GM13977 (cell line): ENCODE measurements around the gene ACTN4.

Experiments
- DNase-seq: peaks from one replicate; pipeline ENCODE4 v3.0.0; 2012; ENCODE audit warnings: low spot score
- in situ Hi-C: fragments of 300-500 bp; cut with MboI; formaldehyde crosslinking; loops from one replicate; pipeline ENCODE4 v1.12.0; 2022; ENCODE audit warnings: low sequenced_read_pairs, low pct_unique_long_range_greater_than_20kb, mixed read lengths, inconsistent platforms; ENCODE audit not compliant: unreplicated experiment
- TF ChIP-seq, protein P1 (sequence below): IDR thresholded peaks from 2 replicates; pipeline ENCODE4 v1.5.1; 2012; ENCODE audit warnings: mild to moderate bottlenecking, control low read depth; ENCODE audit not compliant: insufficient read depth; ENCODE audit errors: extremely low read depth, missing control alignments

Gene ACTN4

DNA sequence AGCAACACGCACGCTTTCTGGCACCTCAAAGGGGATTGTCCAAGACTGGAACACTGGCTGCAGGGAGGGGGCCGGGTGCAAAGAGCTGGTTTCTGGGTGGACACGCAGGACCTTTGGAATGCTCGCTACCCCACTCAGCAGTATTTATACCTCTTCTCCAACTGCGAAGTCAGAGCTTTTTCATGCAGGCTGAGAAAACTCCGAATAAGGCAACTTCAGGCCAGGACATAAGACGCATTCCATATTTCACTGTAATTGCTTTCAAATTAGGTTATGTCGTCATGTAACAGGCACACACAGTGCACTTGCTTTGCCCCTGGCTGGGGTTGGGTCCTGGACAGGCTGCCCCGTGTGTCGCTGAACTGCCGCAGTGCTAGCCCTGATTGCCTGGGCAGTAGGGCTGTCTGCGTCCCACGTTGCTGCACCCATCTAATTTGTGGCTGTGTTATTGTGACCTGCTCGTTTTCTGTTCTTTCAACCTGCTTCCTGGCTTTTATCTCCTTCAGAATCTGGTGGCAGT, 44.5 kb downstream of the ACTN4 start:
- TF ChIP-seq, protein P1, sequence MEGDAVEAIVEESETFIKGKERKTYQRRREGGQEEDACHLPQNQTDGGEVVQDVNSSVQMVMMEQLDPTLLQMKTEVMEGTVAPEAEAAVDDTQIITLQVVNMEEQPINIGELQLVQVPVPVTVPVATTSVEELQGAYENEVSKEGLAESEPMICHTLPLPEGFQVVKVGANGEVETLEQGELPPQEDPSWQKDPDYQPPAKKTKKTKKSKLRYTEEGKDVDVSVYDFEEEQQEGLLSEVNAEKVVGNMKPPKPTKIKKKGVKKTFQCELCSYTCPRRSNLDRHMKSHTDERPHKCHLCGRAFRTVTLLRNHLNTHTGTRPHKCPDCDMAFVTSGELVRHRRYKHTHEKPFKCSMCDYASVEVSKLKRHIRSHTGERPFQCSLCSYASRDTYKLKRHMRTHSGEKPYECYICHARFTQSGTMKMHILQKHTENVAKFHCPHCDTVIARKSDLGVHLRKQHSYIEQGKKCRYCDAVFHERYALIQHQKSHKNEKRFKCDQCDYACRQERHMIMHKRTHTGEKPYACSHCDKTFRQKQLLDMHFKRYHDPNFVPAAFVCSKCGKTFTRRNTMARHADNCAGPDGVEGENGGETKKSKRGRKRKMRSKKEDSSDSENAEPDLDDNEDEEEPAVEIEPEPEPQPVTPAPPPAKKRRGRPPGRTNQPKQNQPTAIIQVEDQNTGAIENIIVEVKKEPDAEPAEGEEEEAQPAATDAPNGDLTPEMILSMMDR, result no peak
- in situ Hi-C loops, result no loop called here
- no peak for DNase-seq

GRCh38 chr19:38692458-38693379, 45.3 kb downstream of the ACTN4 start:
- no peak for DNase-seq
- TF ChIP-seq, protein P1, result no peak
- in situ Hi-C loops, result no loop called here

- peak; percentile 70 for DNase-seq
- TF ChIP-seq, protein P1, result no peak
- in situ Hi-C loops, result no loop called here
Observed at GRCh38 chr19:38693380-38694223, 46.2 kb downstream of the ACTN4 start.

GRCh38 chr19:38695317-38695683, 47.9 kb downstream of the ACTN4 start:
- TF ChIP-seq, protein P1, result no peak
- DNase-seq, result no peak
- in situ Hi-C loops, result no loop called here

- TF ChIP-seq, protein P1, result no peak
- DNase-seq, result no peak
- in situ Hi-C loops, result no loop called here
Observed at GRCh38 chr19:38695832-38696728, 48.6 kb downstream of the ACTN4 start.

GRCh38 chr19:38696729-38697055, 49.2 kb downstream of the ACTN4 start:
- in situ Hi-C loops, result no loop called here
- TF ChIP-seq, protein P1, result no peak

More at GRCh38 chr19:38696729-38697055, 49.2 kb downstream of the ACTN4 start:
- DNase-seq, result no peak
